Parathyroid adenoma (tissue), 2 donors: ENCODE data around the gene CAP2.

ENCODE experiments used
- H2AFZ ChIP-seq: fragments of 300-600 bp; sonication (generic); one replicate; pipeline ENCODE4 v1.7.0; 2017; ENCODE audit warnings: antibody characterized with exemption, mild to moderate bottlenecking
- H3K27ac ChIP-seq: fragments of 300-600 bp; sonication (generic); one replicate; pipeline ENCODE4 v1.7.0; 2017
- H3K27me3 ChIP-seq: fragments of 300-600 bp; sonication (generic); one replicate; pipeline ENCODE4 v1.7.0; 2017; ENCODE audit warnings: low read length; ENCODE audit not compliant: control insufficient read depth, insufficient read depth
- H3K36me3 ChIP-seq: fragments of 300-600 bp; sonication (generic); one replicate; pipeline ENCODE4 v1.7.0; 2017; ENCODE audit warnings: low read length; ENCODE audit not compliant: control insufficient read depth, insufficient read depth
- H3K4me1 ChIP-seq: fragments of 300-600 bp; sonication (generic); one replicate; pipeline ENCODE4 v1.7.0; 2017; ENCODE audit warnings: control low read depth
- H3K4me2 ChIP-seq: fragments of 300-600 bp; sonication (generic); one replicate; pipeline ENCODE4 v1.7.0; 2017; ENCODE audit warnings: low read length
- H3K4me3 ChIP-seq: fragments of 300-600 bp; sonication (generic); one replicate; pipeline ENCODE4 v1.7.0; 2017; ENCODE audit warnings: low read depth, low read length
- H3K79me2 ChIP-seq: fragments of 300-600 bp; sonication (generic); one replicate; pipeline ENCODE4 v1.7.0; 2017; ENCODE audit warnings: control low read depth
- H3K9ac ChIP-seq: fragments of 300-600 bp; sonication (generic); one replicate; pipeline ENCODE4 v1.7.0; 2017; ENCODE audit warnings: mild to moderate bottlenecking
- H3K9me3 ChIP-seq: fragments of 300-600 bp; sonication (generic); one replicate; pipeline ENCODE4 v1.7.0; 2017; ENCODE audit warnings: low read length; ENCODE audit not compliant: control insufficient read depth
- TF ChIP-seq, protein P1 (sequence below): fragments of 300-600 bp; sonication (generic); IDR thresholded peaks from one replicate; pipeline ENCODE4 v1.7.0; 2017; ENCODE audit warnings: antibody characterized with exemption, mild to moderate bottlenecking
- donor health status: primary hyperparathyroidism.

CAP2 gene

DNA sequence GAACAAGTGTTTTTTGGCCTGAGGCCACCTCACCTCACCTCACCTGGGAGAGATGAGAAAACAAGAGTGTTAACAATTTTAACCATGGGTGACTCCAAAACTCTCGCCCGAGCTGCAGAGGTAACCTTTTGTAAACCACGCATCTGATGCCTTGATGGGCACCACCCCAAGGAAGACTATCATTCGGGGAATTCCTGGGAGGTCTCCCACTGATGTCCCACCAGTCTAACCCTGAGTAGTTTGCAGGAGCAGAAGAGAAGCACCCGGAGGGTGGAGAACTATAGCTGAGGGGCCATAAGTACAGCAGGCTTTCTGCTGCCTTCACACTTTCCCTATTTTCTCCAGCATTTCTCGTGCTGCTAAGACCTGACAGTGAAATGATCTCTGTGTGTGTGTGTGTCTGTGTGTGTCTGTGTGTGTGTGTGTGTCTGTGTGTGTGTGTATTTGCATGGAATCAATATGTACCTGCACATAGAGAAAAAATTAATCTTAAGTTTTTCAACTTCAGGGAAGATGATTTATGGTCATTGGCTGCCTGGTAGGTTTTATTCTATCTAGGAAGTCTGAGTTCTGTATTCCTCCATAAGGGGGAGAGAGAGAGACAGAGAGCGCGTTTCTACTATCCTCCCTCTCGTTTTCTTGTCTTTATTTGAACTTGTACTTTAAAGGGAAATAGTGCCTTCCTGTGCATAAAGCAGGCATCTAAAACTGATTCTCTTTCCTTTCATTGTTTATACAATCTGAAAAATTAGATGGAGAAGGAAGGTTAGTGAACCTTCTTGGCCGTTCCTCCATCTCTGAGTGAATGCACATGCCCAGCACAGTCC is 75.8 kb downstream of the CAP2 start:
- H3K4me2 ChIP-seq: no peak overlapping the region
- peak overlapping the region; percentile 16 for H2AFZ ChIP-seq
- H3K9ac ChIP-seq: no peak overlapping the region
- H3K27me3 ChIP-seq: no peaks in the 10 kb centered on the region
- H3K27ac ChIP-seq: no peak overlapping the region
- no peak overlapping the region for H3K4me3 ChIP-seq
- TF ChIP-seq, protein P1, sequence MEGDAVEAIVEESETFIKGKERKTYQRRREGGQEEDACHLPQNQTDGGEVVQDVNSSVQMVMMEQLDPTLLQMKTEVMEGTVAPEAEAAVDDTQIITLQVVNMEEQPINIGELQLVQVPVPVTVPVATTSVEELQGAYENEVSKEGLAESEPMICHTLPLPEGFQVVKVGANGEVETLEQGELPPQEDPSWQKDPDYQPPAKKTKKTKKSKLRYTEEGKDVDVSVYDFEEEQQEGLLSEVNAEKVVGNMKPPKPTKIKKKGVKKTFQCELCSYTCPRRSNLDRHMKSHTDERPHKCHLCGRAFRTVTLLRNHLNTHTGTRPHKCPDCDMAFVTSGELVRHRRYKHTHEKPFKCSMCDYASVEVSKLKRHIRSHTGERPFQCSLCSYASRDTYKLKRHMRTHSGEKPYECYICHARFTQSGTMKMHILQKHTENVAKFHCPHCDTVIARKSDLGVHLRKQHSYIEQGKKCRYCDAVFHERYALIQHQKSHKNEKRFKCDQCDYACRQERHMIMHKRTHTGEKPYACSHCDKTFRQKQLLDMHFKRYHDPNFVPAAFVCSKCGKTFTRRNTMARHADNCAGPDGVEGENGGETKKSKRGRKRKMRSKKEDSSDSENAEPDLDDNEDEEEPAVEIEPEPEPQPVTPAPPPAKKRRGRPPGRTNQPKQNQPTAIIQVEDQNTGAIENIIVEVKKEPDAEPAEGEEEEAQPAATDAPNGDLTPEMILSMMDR: peak; percentile 60
- no peaks in the 10 kb centered on the region for H3K9me3 ChIP-seq
- peaks cover 32% of the 10 kb centered on the region for H3K4me1 ChIP-seq
- H3K36me3 ChIP-seq: no peaks in the 10 kb centered on the region
- no peaks in the 10 kb centered on the region for H3K79me2 ChIP-seq

DNA sequence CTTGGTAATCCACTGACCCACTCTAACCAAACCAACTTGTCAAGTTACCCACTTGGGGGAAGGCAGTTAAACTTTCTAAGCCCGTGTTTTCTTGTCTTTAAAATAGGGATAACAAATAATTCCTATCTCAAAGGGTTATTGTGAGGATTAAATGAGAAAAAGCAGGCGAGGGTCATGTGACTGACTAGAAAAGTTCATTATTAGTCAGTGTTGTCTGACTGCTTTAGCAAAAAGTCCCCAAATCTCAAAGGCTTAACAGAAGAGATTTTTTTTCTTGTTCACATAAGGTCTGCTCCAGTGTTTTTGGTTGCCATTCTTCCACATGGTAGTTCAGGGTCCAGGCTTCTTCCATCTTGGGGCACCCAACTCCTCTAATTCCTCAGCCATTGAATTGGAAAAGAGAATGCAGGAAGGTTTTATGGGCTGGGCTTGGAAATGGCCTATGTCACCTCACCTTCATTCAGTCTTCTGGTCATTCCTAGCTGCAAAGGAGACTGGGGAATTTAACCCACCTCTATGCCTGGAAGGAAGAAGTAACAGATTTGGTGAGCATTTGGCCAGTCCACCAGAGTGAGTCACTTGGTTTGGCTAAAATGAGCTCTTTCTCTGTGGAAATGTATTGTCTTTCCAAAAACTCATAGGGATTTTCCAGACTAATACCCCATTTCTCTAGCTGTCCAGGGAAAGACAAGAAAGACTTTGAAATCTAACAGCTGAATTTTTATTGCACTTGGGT is 77.0 kb downstream of the CAP2 start:
- no peak overlapping the region for H3K4me2 ChIP-seq
- TF ChIP-seq, protein P1: no peak
- no peak overlapping the region for H3K9ac ChIP-seq
- no peaks in the 10 kb centered on the region for H3K9me3 ChIP-seq
- peaks cover 32% of the 10 kb centered on the region for H3K4me1 ChIP-seq
- no peaks in the 10 kb centered on the region for H3K27me3 ChIP-seq
- H3K36me3 ChIP-seq: no peaks in the 10 kb centered on the region
- H3K79me2 ChIP-seq: no peaks in the 10 kb centered on the region
- no peak overlapping the region for H3K27ac ChIP-seq
- no peak overlapping the region for H3K4me3 ChIP-seq
- no peak overlapping the region for H2AFZ ChIP-seq

DNA sequence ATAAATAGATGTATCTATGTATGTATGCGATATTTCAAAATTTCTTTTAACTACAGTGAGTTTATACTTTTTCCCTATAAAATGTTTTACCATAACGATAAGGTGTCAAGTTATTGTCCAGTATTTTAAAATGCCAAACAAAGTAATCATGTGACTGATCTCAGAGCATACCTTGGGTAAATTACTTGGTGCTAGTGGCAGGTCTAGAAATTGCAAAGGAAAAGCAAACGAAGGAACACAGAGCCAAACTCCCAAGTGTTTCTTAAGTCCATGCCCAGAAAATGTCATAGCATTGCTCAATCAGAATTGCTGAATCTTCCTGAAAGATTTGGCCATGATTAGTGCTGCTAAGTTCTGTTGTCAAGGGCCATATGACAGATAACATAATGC is 77.5 kb downstream of the CAP2 start:
- Histone ChIP-seq H3K27me3 (no peaks in the 10 kb centered on the region), H3K4me2 (no peak overlapping the region), H3K9me3 (no peaks in the 10 kb centered on the region), H3K79me2 (no peaks in the 10 kb centered on the region), H2AFZ (no peak overlapping the region), H3K4me3 (no peak overlapping the region), H3K27ac (no peak overlapping the region), H3K4me1 (peaks cover 32% of the 10 kb centered on the region), H3K9ac (no peak overlapping the region), H3K36me3 (no peaks in the 10 kb centered on the region)
- TF ChIP-seq, protein P1: no peak

DNA sequence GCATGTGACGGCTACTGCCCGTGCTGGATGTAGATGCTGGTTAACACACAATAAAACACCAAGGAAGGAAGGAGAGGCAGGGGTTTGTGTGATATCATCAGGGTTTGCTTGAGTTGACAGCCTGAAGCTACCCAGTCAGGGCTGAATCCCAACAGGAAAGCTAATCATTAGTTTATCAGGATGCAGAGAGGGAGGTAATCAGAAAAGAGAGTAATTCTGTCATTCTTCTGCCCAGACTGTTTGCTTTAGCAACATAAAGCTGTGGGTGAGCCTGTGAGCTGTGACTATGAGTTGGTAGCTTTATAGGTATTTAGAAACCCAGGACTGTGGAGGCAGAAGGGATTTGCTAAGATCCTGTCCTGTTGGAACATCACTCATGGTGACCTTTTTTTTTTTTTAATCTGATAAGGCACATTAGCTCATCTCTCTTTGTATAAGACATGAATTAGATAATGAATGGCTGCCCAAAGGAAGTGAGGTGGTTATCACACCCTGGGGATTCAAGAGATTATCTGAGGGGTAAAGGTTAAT is 79.3 kb downstream of the CAP2 start:
- Histone ChIP-seq H3K9me3 (no peaks in the 10 kb centered on the region), H3K27me3 (no peaks in the 10 kb centered on the region), H3K79me2 (no peaks in the 10 kb centered on the region), H2AFZ (peak overlapping the region; percentile 7), H3K9ac (no peak overlapping the region), H3K4me1 (peaks cover 32% of the 10 kb centered on the region), H3K4me3 (no peak overlapping the region), H3K4me2 (no peak overlapping the region), H3K36me3 (no peaks in the 10 kb centered on the region), H3K27ac (peak overlapping the region; percentile 55)
- TF ChIP-seq, protein P1: no peak
